HG03095 (cell line): ENCODE results near the gene ALK.
"Not testable (repeated sequence)": the region's sequence is repeated elsewhere in the genome, so short reads cannot be mapped to it uniquely, and the experiment has no call there.

Experiments used
- ATAC-seq: cut with Tn5 transposase; IDR thresholded peaks from one replicate; pipeline ENCODE4 v1.9.1; 2021; ENCODE audit warnings: moderate library complexity; ENCODE audit not compliant: unreplicated experiment

ALK gene

DNA sequence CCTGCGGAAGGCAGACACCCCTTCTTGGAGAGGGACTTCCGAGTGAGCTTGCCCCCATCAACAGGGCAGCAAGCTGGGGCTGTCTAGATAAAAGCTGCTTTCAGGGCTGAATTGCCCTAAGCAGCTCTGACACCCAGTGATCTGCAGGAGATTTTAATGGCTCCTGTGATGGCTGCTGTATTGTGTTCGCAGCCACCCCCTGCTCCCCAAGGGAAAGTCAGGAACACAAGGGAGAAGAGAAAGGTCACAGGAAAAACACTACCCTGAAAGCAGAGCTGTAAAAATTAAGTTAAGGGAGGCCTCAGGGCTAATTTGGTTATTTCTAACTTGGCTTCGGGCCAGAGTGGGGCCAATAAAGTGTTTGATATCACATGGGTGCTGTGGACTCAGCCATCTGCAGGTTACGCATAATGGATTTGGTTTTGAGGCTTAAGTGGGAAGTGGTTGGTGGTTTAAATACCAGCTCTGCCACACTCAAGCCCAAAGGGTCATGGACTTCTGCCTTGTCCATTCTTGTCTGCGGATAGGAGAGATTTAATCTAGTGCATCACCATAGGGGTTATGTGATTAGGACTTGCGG lies 658.6 kb downstream of the ALK start:
- no peak for ATAC-seq

DNA sequence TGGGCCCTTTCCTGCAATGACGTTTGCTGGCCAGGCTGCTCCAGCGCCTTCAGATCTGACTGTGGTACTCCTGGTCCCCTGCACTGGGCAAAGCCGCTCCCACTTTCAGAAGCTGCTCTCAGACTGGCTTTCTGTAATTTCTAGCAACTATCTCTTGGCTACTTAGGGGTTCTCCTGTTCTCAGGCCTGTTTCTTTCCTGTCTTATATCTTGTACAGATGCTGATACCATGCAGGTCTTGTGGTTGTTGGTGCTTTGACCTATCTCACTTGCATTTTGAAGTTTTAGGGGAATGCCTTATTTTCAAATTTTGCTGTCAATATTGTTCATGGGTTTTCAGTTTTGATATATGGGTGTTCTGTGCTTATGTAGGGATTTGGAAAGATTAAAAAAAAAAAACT lies 660.4 kb downstream of the ALK start:
- no peak for ATAC-seq

DNA sequence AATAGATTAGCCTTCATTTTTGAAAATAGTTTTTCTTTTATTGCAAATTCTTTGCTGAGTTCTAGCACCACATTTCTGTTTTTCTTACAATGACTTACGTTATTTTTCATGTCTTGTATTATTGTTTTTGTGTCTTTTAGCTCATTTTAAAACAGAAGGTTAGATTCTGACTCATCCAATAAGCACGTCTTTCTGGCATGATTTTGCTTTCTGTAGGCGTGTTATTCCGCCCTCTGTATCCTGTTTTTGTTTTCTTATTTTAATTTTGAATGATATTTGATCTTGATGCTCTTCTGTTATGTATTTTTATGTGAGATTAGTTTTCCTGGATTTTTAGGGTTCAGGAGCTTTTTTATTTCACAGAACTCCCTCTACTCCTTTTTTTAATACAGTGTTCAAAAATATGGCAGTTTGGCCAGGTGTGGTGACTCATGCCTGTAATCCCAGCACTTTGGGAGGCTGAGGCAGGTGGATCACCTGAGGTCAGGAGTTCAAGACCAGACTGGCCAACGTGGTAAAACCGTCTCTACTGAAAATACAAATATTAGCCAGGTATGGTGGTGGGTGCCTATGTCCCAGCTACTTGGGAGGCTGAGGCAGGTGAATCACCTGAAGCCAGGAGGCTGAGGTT lies 661.1 kb downstream of the ALK start:
- no peak for ATAC-seq

DNA sequence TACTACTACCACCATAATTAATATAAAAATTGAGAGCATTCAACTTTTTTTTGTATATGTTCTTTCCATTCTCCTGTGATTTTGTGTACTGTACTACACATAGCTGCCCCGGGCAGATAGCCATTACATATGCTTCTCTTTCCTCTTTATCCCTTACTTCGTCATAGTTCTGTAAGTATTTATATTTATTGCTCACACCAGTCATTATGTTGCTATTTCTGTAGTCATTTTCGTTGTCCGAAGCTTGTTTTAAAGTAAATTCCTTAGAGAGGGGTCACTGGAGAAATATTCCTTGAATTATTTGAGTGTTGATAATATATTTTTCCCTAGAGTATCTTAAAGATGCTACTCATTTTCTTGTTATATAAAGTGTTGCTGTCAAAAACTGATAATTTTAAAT lies 662.2 kb downstream of the ALK start:
- ATAC-seq: no peak

DNA sequence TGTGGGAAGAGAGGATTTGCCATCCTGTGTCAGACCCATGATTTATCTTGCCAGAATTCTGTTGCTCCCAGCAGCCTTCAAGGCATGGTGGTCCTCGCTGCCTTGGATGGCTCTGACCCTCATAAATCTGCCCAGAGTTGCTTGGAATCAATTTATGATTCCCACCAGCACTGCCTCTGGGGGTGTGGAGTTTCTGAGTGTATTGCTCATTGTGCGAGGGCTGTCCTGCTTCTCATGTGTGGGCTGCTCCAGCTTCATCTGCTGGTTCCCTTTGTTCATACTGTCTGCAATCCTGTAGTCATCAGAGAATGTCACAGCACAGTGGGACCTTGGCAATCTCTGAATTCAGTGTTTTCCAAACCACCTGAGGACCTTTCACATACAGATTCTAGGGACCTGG lies 666.4 kb downstream of the ALK start:
- no peak for ATAC-seq

DNA sequence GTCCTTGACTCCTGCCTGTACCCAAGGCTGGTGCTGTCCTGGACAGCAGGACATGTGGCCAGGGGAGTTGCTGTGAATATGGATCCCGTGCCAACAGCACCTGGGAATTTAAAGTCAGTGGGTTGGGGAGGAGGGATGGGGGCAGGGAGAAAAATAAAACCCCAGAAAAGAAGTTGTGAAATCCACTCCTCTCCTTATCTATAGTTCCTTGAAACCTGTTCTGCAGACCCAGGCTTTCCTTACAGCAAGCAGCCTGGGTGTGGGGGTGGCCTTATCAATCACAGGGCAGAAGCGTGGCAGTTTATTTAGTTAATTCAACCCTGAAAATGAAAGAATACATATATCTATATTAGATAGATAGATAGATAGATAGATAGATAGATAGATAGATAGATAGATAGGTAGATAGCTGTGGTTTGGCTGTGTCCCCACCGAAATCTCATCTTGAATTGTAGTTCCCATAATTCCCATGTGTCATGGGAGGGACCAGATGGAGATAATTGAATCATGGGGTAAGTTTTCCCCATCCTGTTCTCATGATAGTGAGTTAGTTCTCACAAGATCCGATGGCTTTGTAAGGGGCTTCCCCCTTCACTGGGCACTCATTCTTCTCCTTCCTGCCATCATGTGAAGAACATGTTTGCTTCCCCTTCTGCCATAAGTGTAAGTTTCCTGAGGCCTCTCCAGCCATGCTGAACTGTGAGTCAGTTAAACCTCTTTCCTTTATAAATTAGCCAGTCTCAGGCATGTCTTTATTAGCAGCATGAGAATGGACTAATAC lies 667.7 kb downstream of the ALK start:
- ATAC-seq: not testable (repeated sequence)

DNA sequence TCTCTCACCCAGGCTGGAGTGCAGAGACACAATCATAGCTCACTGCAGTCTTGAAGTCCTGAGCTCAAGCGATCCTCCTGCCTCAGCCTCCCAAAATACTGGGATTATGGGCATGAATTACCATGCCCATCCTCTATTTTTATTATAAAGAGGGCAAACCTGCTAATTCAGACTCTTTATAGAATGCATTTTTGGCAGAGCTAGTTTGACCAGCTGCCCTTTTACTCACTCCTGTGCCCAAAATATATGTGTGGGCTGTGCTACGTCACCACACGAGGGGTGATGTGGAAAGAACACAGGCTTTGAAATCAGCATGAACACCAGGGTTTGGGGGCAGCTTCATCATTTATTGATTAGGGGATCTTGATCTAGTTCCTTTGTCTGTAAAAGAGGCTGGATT lies 668.4 kb downstream of the ALK start:
- ATAC-seq: no peak

DNA sequence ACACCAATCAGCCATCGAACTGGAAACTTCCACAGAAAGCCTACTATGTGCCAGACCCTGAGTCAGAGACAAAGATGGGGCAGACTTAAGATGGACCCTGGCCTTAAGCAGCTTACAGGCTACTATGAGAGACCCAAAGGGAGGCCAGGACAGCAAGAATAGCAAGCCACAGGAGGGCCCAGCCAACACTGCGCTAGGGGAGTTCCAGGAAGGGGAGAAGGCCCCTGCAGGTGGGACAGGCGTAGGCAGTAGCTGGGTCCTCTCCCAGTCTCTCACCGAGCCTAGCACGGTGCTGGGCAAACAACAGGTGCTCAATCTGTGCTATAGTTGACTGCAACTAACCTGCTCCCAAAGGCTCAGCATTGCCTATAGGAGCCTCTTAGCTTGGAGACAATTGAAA lies 670.0 kb downstream of the ALK start:
- no peak for ATAC-seq

DNA sequence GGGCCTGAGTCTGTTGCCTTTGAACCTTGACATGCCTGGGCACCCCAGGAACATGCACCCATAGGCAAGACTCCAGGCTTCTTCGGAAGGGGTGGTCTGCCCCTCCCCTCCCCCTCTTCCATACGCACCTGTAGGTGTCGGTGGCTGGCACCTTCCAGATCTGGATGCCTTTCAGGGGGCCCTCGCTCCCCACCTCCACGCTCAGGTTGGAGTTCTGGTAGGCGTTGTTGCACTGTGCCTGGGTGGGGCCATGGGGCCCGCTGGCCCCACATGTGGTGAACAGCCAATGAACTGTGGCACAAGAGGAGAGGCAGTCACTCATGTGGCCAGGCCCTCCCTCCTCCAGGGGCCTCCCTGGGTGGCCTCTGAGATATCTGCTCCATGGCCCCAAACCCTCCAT lies 670.4 kb downstream of the ALK start:
- no peak for ATAC-seq

DNA sequence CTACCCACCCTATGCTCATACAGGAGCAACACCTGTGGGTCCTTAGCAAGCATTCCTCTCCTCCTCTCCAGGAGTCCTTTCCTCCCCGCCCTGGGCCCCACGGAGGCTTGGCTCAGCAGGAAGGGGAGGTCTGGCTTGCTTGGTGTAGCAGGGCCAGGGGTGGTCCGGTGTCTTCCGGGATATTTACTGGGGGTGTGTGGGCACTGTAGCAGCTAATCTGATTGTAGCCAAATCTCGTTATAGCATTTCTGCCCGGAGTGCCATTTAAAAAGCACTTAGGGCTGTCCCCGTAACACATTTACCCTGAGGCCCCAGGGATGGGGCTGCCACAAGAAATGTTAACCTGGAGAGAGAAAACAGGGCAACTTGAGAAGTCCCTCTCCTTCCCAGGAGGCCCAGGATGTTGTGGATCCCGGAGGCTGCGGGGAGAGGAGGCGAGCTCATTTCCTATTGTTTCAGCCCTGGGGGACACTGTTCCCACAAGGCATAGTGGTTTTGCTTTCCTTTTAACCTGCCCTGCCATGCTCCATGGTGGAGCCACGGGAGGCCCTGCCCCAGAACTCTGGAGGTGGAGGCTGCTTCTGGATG lies 671.6 kb downstream of the ALK start:
- no peak for ATAC-seq

DNA sequence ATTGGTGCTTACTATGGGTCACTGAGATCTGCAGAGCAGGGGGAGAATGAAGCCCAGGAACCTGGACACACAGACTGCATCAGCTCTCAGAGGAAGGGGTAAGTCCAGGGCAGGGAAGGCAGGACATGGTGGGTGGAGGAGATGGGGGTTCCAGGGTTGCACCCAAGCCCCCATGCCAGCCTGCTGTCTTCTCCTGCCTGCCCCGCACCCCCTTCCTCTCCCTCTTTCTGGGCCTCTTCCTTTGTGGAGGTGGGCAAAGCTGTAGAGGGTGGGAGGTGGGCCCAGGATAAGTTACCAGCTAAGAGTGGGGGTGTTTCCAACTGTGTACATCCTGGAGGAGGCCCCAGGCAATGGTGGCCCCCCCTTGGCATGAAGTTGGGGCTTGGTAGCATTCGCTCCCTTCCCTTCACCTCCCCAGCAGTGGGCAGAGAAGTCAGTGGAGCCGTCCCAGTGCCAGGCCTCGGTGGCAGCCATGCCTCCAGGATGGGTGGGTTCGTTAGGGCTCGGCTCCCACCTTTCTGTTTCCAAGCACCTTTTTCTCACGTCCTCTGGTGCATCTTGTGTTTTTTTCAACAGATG lies 674.0 kb downstream of the ALK start:
- no peak for ATAC-seq

DNA sequence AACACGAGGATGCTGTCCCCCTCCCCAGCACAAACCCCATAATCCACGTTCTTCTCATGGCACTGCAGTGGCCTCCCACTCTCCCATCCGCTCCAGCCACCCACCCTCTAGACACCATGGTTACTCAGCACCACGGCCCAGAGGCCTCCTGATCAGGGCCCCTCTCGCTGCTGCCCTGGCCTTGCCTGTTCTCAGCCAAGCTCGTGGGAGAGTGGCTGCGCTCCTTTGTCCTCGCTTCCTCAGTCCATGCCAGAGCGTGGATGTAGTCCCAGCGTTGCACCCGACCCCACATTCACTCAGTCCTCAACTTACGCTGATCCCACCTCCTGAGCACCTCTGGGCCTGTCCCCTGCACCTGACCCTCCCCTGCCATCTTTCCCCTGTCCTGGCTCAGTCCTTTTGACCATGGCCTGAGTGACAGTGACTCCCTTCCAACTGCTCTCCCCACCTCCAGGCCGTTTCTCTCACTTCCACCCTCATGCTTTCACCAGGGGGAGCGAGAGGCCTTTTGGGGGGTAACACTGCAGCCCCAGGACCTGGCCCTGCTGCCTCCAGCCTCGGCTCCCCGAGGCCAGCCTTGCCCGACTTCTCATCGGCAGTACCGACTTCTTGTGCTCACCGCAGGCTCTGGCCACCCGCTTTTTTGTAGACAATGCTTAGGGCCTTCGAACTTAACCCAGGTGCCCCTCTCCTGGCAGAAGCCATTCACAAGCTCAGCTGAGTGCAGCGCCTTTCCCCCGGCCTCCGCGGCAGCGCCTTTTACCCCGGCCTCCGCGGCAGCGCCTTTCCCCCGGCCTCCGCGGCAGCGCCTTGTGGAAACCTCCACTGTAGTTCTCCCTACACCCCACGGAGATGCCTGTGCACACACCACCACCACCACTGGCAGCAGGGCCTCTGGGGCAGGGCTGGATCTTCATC lies 674.7 kb downstream of the ALK start:
- no peak for ATAC-seq

DNA sequence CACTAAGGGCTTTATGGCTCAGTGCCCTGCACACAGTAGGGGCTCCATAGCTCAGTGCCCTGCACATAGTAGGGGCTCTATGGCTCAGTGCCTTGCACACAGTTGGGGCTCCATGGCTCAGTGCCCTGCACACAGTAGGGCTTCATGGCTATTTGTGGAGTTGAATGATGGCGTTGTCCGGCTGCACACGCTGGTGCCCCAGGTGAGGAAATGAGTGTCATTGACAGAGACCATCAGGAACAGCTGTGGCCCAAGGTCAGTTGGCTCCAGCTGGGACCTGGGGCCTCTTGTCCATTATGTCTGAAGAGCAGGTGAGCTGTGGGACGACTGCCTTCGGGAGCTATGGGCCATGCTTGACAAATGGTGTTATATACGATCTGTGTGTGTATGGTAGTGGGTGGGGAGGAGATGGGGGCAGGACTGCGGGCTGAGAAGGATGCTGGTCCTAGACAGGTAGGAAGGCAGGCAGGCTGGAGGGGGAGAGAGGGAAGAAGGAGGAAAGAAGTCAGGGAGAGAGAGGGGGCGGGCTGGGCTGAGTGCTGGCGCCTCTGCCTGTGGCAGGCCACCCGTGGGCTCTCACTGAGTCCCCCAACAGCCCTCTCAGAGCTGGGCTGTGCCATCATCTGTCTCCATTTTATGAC lies 675.5 kb downstream of the ALK start:
- no peak for ATAC-seq

DNA sequence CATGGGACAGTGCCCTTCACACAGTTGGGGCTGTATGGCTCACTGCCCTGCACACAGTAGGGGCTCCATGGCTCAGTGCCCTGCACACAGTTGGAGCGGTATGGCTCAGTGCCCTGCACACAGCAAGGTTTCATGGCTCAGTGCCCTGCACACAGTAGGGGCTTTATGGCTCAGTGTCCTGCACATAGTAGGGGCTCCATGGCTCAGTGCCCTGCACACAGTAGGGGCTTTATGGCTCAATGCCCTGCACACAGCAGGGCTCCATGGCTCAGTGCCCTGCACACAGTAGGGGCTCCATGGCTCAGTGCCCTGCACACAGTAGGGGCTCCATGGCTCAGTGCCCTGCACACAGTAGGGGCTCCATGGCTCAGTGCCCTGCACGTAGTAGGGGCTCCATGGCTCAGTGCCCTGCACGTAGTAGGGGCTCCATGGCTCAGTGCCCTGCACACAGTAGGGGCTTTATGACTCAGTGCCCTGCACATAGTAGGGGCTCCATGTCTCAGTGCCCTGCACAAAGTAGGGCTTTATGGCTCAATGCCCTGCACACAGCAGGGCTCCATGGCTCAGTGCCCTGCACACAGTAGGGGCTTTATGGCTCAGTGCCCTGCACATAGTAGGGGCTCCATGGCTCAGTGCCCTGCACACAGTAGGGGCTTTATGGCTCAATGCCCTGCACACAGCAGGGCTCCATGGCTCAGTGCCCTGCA lies 676.2 kb downstream of the ALK start:
- ATAC-seq: not testable (repeated sequence)

DNA sequence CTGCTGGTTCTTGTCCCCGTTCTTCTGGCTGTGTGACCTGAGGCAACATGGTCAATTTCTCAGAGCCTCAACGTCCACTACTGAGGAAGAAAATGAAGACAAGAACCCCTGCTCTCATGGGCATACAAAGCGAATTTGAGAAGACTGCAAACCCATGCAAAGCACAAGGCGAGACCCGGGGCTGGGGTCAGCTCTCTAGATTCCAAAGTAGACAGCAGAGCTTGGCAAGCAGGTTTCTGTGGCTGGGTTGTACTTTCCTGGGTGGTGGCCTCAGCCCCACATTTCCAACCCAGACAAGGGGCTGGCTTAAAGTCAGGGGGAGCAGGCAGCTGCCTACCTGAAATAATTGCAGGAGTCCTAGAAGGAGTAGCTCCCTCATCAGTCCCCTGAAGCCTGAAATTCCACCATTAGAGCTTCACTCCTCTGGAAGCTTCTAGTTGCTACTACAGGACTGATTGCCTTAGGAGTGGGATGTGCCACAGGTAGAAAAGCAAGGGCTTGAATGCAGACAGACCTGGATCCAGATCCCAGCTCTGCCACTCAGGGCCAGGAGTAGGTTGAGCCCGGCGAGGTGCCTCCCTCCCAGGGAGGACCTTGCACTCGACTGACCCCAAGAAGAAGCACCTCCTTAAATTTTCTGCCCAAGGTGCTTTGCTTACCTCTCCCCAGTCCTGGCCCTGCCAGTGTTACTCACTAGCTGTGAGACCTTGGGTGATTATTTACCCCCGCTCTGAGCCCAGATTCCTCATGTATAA lies 678.6 kb downstream of the ALK start:
- ATAC-seq: no peak

DNA sequence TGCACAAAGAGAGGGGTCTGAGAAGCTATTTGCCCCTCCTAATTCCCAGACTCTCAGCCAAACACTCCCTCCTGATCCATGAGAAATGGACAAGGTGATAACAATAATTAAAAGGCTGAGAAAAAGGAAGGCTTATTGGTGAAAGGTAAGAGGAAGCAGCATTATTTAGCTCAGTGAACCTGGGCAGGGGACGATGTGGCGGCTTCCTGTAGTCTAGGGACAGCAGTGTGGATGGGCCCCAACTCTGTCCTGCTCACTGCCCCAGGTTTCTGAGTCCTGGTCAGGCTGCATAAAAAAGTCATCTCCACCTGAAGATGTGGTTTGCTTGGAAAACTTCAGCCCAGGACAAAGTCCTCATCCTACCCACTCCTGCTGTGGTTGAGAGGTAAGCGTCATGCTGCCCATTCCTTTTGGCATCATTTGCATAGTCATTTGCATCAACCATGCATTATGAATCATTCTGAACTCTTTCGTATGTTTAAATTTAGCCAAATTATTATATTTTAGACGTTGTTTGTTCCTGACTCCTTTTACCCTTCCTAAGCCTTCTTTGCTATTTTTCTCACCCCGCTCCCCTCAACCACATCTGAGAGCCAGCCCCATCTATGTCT lies 679.3 kb downstream of the ALK start:
- no peak for ATAC-seq

DNA sequence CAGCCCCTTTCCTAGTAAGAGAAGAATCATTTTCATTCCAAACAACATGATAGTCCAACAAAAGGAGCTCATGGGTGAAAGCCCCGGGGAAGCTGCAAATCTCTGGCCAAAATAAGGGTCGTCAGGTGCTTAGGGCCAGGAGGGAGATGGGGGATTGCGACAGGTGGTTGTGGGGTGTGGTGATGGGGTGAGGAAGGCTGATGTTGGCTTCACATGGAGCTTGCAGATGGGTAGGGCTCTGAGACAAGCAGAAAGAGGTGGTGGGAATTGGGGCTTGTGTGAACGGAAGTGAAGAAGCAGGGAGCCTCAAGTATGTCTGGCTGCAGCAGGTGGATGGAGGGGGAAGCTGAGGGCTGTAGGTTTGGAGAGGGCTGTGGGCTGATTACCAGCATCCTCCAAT lies 680.0 kb downstream of the ALK start:
- no peak for ATAC-seq

DNA sequence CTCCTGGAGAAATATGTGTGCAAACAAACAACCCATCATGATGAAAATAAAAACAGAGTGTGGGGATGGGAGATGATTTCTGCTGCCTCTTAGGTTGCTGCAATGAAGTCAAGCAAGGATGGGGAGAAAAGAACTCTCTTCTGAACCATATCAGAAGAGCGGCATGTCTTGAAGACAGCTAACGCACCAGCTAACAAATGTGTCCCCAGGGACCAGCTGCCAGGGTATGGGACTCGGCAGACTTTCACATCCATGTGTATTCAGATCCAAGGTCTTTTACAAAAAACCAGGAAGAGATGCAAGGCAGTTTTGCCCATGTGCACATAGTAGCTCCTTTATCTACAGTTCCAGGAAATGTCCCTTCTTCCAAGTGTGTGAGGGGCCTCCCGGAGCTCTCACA lies 680.8 kb downstream of the ALK start:
- ATAC-seq: no peak
